ENCODE measurements around the gene BEGAIN.

The BEGAIN gene

GRCh38 chr14:100586403-100587085 is 673 bp downstream of the BEGAIN start:
- Histone ChIP-seq H3K79me2 (ENCODE audit: control insufficient read depth, low read length) (no peaks in the 10 kb centered on the region), H3F3A (ENCODE audit: control insufficient read depth, insufficient read depth) (no peaks in the 10 kb centered on the region), H3K4me1 (ENCODE audit: control insufficient read depth, low read length) (no peaks in the 10 kb centered on the region), H3K4me3 (ENCODE audit: low read length) (no peak overlapping the region), H3K27ac (ENCODE audit: low read depth, low read length) (no peak overlapping the region), H3K9me2 (replicated peaks; ENCODE audit: control insufficient read depth, low read length) (no peaks in the 10 kb centered on the region), H3K4me2 (ENCODE audit: low read length) (no peak overlapping the region), H3K9me3 (ENCODE audit: control insufficient read depth, insufficient read depth, low read length) (no peaks in the 10 kb centered on the region), H4K20me1 (ENCODE audit: control insufficient read depth, insufficient read depth, low read depth, low read length) (no peaks in the 10 kb centered on the region), H3K36me3 (ENCODE audit: control insufficient read depth, low read length) (no peaks in the 10 kb centered on the region), H3K27me3 (ENCODE audit: control insufficient read depth, low read length) (peaks cover 7% of the 10 kb centered on the region)
- TF ChIP-seq CTCF (IDR thresholded peaks at IDR 0.05; ENCODE audit: low read depth, low read length, poor library complexity, severe bottlenecking) (no peak), EZH2phosphoT487 (IDR thresholded peaks at IDR 0.05; ENCODE audit: borderline replicate concordance, low read length) (no peak)

- Histone ChIP-seq H3K27ac (ENCODE audit: low read depth, low read length) (no peak overlapping the region), H3K36me3 (ENCODE audit: control insufficient read depth, low read length) (no peaks in the 10 kb centered on the region), H3K9me2 (replicated peaks; ENCODE audit: control insufficient read depth, low read length) (no peaks in the 10 kb centered on the region), H3K79me2 (ENCODE audit: control insufficient read depth, low read length) (no peaks in the 10 kb centered on the region), H3K4me3 (ENCODE audit: low read length) (no peak overlapping the region), H3K9me3 (ENCODE audit: control insufficient read depth, insufficient read depth, low read length) (no peaks in the 10 kb centered on the region), H3K4me1 (ENCODE audit: control insufficient read depth, low read length) (no peaks in the 10 kb centered on the region), H3F3A (ENCODE audit: control insufficient read depth, insufficient read depth) (no peaks in the 10 kb centered on the region), H3K4me2 (ENCODE audit: low read length) (no peak overlapping the region), H3K27me3 (ENCODE audit: control insufficient read depth, low read length) (peaks cover 7% of the 10 kb centered on the region), H4K20me1 (ENCODE audit: control insufficient read depth, insufficient read depth, low read depth, low read length) (no peaks in the 10 kb centered on the region)
- no peak for TF ChIP-seq EZH2phosphoT487 (IDR thresholded peaks at IDR 0.05; ENCODE audit: borderline replicate concordance, low read length)
- no peak for TF ChIP-seq CTCF (IDR thresholded peaks at IDR 0.05; ENCODE audit: low read depth, low read length, poor library complexity, severe bottlenecking)
Observed at GRCh38 chr14:100586153-100586402, 1.1 kb downstream of the BEGAIN start.

- H3K4me3 ChIP-seq (ENCODE audit: low read length), result no peak overlapping the region
- H3K36me3 ChIP-seq (ENCODE audit: control insufficient read depth, low read length), result no peaks in the 10 kb centered on the region
- no peaks in the 10 kb centered on the region for H3K79me2 ChIP-seq (ENCODE audit: control insufficient read depth, low read length)
- peaks cover 7% of the 10 kb centered on the region for H3K27me3 ChIP-seq (ENCODE audit: control insufficient read depth, low read length)
- H3K9me2 ChIP-seq (replicated peaks; ENCODE audit: control insufficient read depth, low read length), result no peaks in the 10 kb centered on the region
- H3K4me2 ChIP-seq (ENCODE audit: low read length), result no peak overlapping the region
- H3F3A ChIP-seq (ENCODE audit: control insufficient read depth, insufficient read depth), result no peaks in the 10 kb centered on the region
- no peak overlapping the region for H3K27ac ChIP-seq (ENCODE audit: low read depth, low read length)
- H3K4me1 ChIP-seq (ENCODE audit: control insufficient read depth, low read length), result no peaks in the 10 kb centered on the region
- H4K20me1 ChIP-seq (ENCODE audit: control insufficient read depth, insufficient read depth, low read depth, low read length), result no peaks in the 10 kb centered on the region
- TF ChIP-seq EZH2phosphoT487 (IDR thresholded peaks at IDR 0.05; ENCODE audit: borderline replicate concordance, low read length), result no peak
- TF ChIP-seq CTCF (IDR thresholded peaks at IDR 0.05; ENCODE audit: low read depth, low read length, poor library complexity, severe bottlenecking), result no peak
- H3K9me3 ChIP-seq (ENCODE audit: control insufficient read depth, insufficient read depth, low read length), result no peaks in the 10 kb centered on the region
Observed at GRCh38 chr14:100585448-100586152, 1.6 kb downstream of the BEGAIN start.

Measured in DOHH2 (cell line).